ENCODE data around the gene PTPRN2. TPM values are rescaled to one million over a fixed set of nuclear protein-coding genes. Genes with fewer than 3 reads are reported as not detected.

PTPRN2 gene
- total and polyA plus RNA-seq, 3 experiments from 2014 or later = 0.33 to 1.2 (median 0.42) TPM

- no peaks in the 10 kb centered on the region for H3K27me3 ChIP-seq (ENCODE audit: insufficient read depth, low read length, poor library complexity, severe bottlenecking)
- no peak for DNase-seq
- Mint-ChIP-seq H3K27me3 (no peaks in the 10 kb centered on the region), H3K36me3 (no peaks in the 10 kb centered on the region), H3K9me3 (peaks cover 0 to 10% (median 6%) of the 10 kb centered on the region in 5 donors), H3K4me3 (peak overlapping the region in 1 of 7 donors; percentile 60), H3K27ac (peak overlapping the region in 2 of 8 donors; percentile 38 to 62), H3K4me1 (no peaks in the 10 kb centered on the region)
- no peaks in the 10 kb centered on the region for H3K4me1 ChIP-seq (ENCODE audit: insufficient read depth, low read length)
- ChIA-PET CTCF (no interaction called here), POLR2A (no interaction called here)
- no peaks in the 10 kb centered on the region for H3K36me3 ChIP-seq (ENCODE audit: insufficient read depth, low read length)
- no peak overlapping the region for H3K4me3 ChIP-seq (ENCODE audit: low read length)
- no peaks in the 10 kb centered on the region for H3K9me3 ChIP-seq (ENCODE audit: low read length)
- no peak overlapping the region for H3K27ac ChIP-seq (ENCODE audit: low read depth, low read length)
Measured at GRCh38 chr7:158125721-158126120, 461.9 kb downstream of the PTPRN2 start.

- Mint-ChIP-seq H3K4me1 (no peaks in the 10 kb centered on the region), H3K4me3 (peak overlapping the region in 1 of 7 donors; percentile 60)
- no peak for DNase-seq
Measured at GRCh38 chr7:158125091-158125490, 462.5 kb downstream of the PTPRN2 start.

GRCh38 chr7:158124671-158125079 is 462.9 kb downstream of the PTPRN2 start:
- H3K4me1 Mint-ChIP-seq = no peaks in the 10 kb centered on the region
- H3K27ac ChIP-seq (ENCODE audit: low read depth, low read length) = no peak overlapping the region
- ChIA-PET POLR2A (no interaction called here), CTCF (no interaction called here)
- H3K36me3 Mint-ChIP-seq = no peaks in the 10 kb centered on the region
- peaks cover 6 to 13% (median 10%) of the 10 kb centered on the region in 5 donors for H3K9me3 Mint-ChIP-seq
- H3K4me3 Mint-ChIP-seq = no peak overlapping the region
- H3K9me3 ChIP-seq (ENCODE audit: low read length) = no peaks in the 10 kb centered on the region
- no peaks in the 10 kb centered on the region for H3K4me1 ChIP-seq (ENCODE audit: insufficient read depth, low read length)
- H3K36me3 ChIP-seq (ENCODE audit: insufficient read depth, low read length) = no peaks in the 10 kb centered on the region
- no peak for DNase-seq
- no peaks in the 10 kb centered on the region for H3K27me3 ChIP-seq (ENCODE audit: insufficient read depth, low read length, poor library complexity, severe bottlenecking)
- no peak overlapping the region for H3K4me3 ChIP-seq (ENCODE audit: low read length)
- no peaks in the 10 kb centered on the region for H3K27me3 Mint-ChIP-seq
- no peak overlapping the region for H3K27ac Mint-ChIP-seq

More at GRCh38 chr7:158125091-158125490, 462.5 kb downstream of the PTPRN2 start:
- H3K27ac Mint-ChIP-seq = no peak overlapping the region
- Histone ChIP-seq H3K27me3 (ENCODE audit: insufficient read depth, low read length, poor library complexity, severe bottlenecking) (no peaks in the 10 kb centered on the region), H3K9me3 (ENCODE audit: low read length) (no peaks in the 10 kb centered on the region), H3K36me3 (ENCODE audit: insufficient read depth, low read length) (no peaks in the 10 kb centered on the region), H3K27ac (ENCODE audit: low read depth, low read length) (no peak overlapping the region), H3K4me3 (ENCODE audit: low read length) (no peak overlapping the region), H3K4me1 (ENCODE audit: insufficient read depth, low read length) (no peaks in the 10 kb centered on the region)
- H3K9me3 Mint-ChIP-seq = peaks cover 1 to 10% (median 7%) of the 10 kb centered on the region in 5 donors
- no peaks in the 10 kb centered on the region for H3K27me3 Mint-ChIP-seq
- CTCF ChIA-PET = no interaction called here
- POLR2A ChIA-PET = no interaction called here
- no peaks in the 10 kb centered on the region for H3K36me3 Mint-ChIP-seq

GRCh38 chr7:158123753-158124152 is 463.9 kb downstream of the PTPRN2 start:
- Histone ChIP-seq H3K9me3 (ENCODE audit: low read length) (no peaks in the 10 kb centered on the region), H3K36me3 (ENCODE audit: insufficient read depth, low read length) (no peaks in the 10 kb centered on the region), H3K27ac (ENCODE audit: low read depth, low read length) (no peak overlapping the region), H3K4me3 (ENCODE audit: low read length) (no peak overlapping the region), H3K27me3 (ENCODE audit: insufficient read depth, low read length, poor library complexity, severe bottlenecking) (no peaks in the 10 kb centered on the region), H3K4me1 (ENCODE audit: insufficient read depth, low read length) (no peaks in the 10 kb centered on the region)
- no peak for DNase-seq
- Mint-ChIP-seq H3K4me3 (no peak overlapping the region), H3K36me3 (no peaks in the 10 kb centered on the region), H3K9me3 (peaks cover 11 to 18% (median 15%) of the 10 kb centered on the region in 5 donors), H3K27ac (no peak overlapping the region), H3K4me1 (no peaks in the 10 kb centered on the region), H3K27me3 (peaks cover 0 to 2% of the 10 kb centered on the region in 2 donors)
- POLR2A ChIA-PET = no interaction called here
- CTCF ChIA-PET = no interaction called here

GRCh38 chr7:158123214-158123613 is 464.4 kb downstream of the PTPRN2 start:
- Histone ChIP-seq H3K27me3 (ENCODE audit: insufficient read depth, low read length, poor library complexity, severe bottlenecking) (no peaks in the 10 kb centered on the region), H3K27ac (ENCODE audit: low read depth, low read length) (no peak overlapping the region), H3K4me1 (ENCODE audit: insufficient read depth, low read length) (no peaks in the 10 kb centered on the region), H3K9me3 (ENCODE audit: low read length) (no peaks in the 10 kb centered on the region), H3K36me3 (ENCODE audit: insufficient read depth, low read length) (no peaks in the 10 kb centered on the region), H3K4me3 (ENCODE audit: low read length) (no peak overlapping the region)
- peak in 1 of 5 donors; percentile 23 for DNase-seq
- POLR2A ChIA-PET = no interaction called here
- H3K4me3 Mint-ChIP-seq = no peak overlapping the region
- H3K4me1 Mint-ChIP-seq = no peaks in the 10 kb centered on the region
- H3K27me3 Mint-ChIP-seq = peaks cover 0 to 2% of the 10 kb centered on the region in 2 donors
- H3K27ac Mint-ChIP-seq = no peak overlapping the region
- H3K9me3 Mint-ChIP-seq = peaks cover 15 to 23% (median 18%) of the 10 kb centered on the region in 5 donors
- H3K36me3 Mint-ChIP-seq = no peaks in the 10 kb centered on the region
- CTCF ChIA-PET = no interaction called here

GRCh38 chr7:158121441-158122045 is 466.1 kb downstream of the PTPRN2 start:
- Histone ChIP-seq H3K4me1 (ENCODE audit: insufficient read depth, low read length) (no peaks in the 10 kb centered on the region), H3K9me3 (ENCODE audit: low read length) (no peaks in the 10 kb centered on the region), H3K27ac (ENCODE audit: low read depth, low read length) (no peak overlapping the region), H3K36me3 (ENCODE audit: insufficient read depth, low read length) (no peaks in the 10 kb centered on the region), H3K27me3 (ENCODE audit: insufficient read depth, low read length, poor library complexity, severe bottlenecking) (no peaks in the 10 kb centered on the region), H3K4me3 (ENCODE audit: low read length) (no peak overlapping the region)
- Mint-ChIP-seq H3K4me1 (no peaks in the 10 kb centered on the region), H3K9me3 (peaks cover 28 to 36% (median 30%) of the 10 kb centered on the region in 5 donors), H3K4me3 (no peak overlapping the region), H3K27me3 (peaks cover 0 to 2% of the 10 kb centered on the region in 2 donors), H3K27ac (no peak overlapping the region), H3K36me3 (no peaks in the 10 kb centered on the region)
- POLR2A ChIA-PET = no interaction called here
- CTCF ChIA-PET = no interaction called here
- DNase-seq = peak in 1 of 5 donors; percentile 20

GRCh38 chr7:158120716-158121115 is 466.9 kb downstream of the PTPRN2 start:
- Histone ChIP-seq H3K4me1 (ENCODE audit: insufficient read depth, low read length) (no peaks in the 10 kb centered on the region), H3K27me3 (ENCODE audit: insufficient read depth, low read length, poor library complexity, severe bottlenecking) (no peaks in the 10 kb centered on the region), H3K36me3 (ENCODE audit: insufficient read depth, low read length) (no peaks in the 10 kb centered on the region), H3K9me3 (ENCODE audit: low read length) (no peaks in the 10 kb centered on the region), H3K27ac (ENCODE audit: low read depth, low read length) (no peak overlapping the region), H3K4me3 (ENCODE audit: low read length) (no peak overlapping the region)
- H3K27ac Mint-ChIP-seq = no peak overlapping the region
- CTCF ChIA-PET = no interaction called here
- DNase-seq = peak in 1 of 5 donors; percentile 36
- H3K9me3 Mint-ChIP-seq = peaks cover 29 to 40% (median 32%) of the 10 kb centered on the region in 5 donors
- H3K36me3 Mint-ChIP-seq = no peaks in the 10 kb centered on the region
- POLR2A ChIA-PET = no interaction called here
- H3K4me1 Mint-ChIP-seq = no peaks in the 10 kb centered on the region
- H3K27me3 Mint-ChIP-seq = peaks cover 0 to 2% of the 10 kb centered on the region in 2 donors
- H3K4me3 Mint-ChIP-seq = no peak overlapping the region

GRCh38 chr7:158120316-158120715 is 467.3 kb downstream of the PTPRN2 start:
- Mint-ChIP-seq H3K36me3 (no peaks in the 10 kb centered on the region), H3K4me1 (no peaks in the 10 kb centered on the region), H3K27ac (no peak overlapping the region), H3K27me3 (peaks cover 0 to 2% of the 10 kb centered on the region in 2 donors), H3K9me3 (peaks cover 27 to 42% (median 30%) of the 10 kb centered on the region in 5 donors), H3K4me3 (no peak overlapping the region)
- ChIA-PET POLR2A (no interaction called here), CTCF (no interaction called here)
- Histone ChIP-seq H3K9me3 (ENCODE audit: low read length) (no peaks in the 10 kb centered on the region), H3K4me3 (ENCODE audit: low read length) (no peak overlapping the region), H3K4me1 (ENCODE audit: insufficient read depth, low read length) (no peaks in the 10 kb centered on the region), H3K27me3 (ENCODE audit: insufficient read depth, low read length, poor library complexity, severe bottlenecking) (no peaks in the 10 kb centered on the region), H3K27ac (ENCODE audit: low read depth, low read length) (no peak overlapping the region), H3K36me3 (ENCODE audit: insufficient read depth, low read length) (no peaks in the 10 kb centered on the region)
- DNase-seq = peak in 1 of 5 donors; percentile 7

Measured in CD8-positive, alpha-beta memory T cell (primary cell).